Mesenchymal stem cell (in vitro differentiated cells and primary cell): ENCODE results near the gene PM20D2.
A peak's percentile ranks its signal among the peaks of the same experiment; 100 is the strongest.

Experiments used
- DNase-seq: peaks from one replicate; pipeline ENCODE4 v3.0.0-alpha.2; 2013
- H2AFZ ChIP-seq: one replicate; pipeline ENCODE4 v1.6.1; 2013; ENCODE audit warnings: low read depth, mild to moderate bottlenecking, control low read depth, inconsistent platforms, low read length, moderate library complexity
- H2AK5ac ChIP-seq: 2 replicates; pipeline ENCODE4 v1.6.1; 2013; ENCODE audit warnings: low read length, moderate library complexity, mild to moderate bottlenecking, inconsistent platforms; ENCODE audit not compliant: severe bottlenecking
- H2BK120ac ChIP-seq: one replicate; pipeline ENCODE4 v1.6.1; 2013; ENCODE audit warnings: low read depth, mild to moderate bottlenecking, inconsistent platforms, low read length, moderate library complexity
- H2BK12ac ChIP-seq, 2 experiments: one replicate each; pipeline ENCODE4 v1.6.1; 2013; ENCODE audit warnings: inconsistent platforms in 2 of 2, low read length in 2 of 2, mild to moderate bottlenecking in 2 of 2, moderate library complexity in 2 of 2, control low read depth in 1 of 2
- H2BK15ac ChIP-seq: one replicate; pipeline ENCODE4 v1.6.1; 2013; ENCODE audit warnings: mild to moderate bottlenecking, low read depth, inconsistent platforms; ENCODE audit not compliant: poor library complexity, severe bottlenecking
- H2BK5ac ChIP-seq: 2 replicates; pipeline ENCODE4 v1.6.1; 2013; ENCODE audit warnings: low read depth, mild to moderate bottlenecking, low read length, control low read depth, inconsistent platforms; ENCODE audit not compliant: poor library complexity, severe bottlenecking
- H3K14ac ChIP-seq, 2 experiments: one replicate each; pipeline ENCODE4 v1.6.1; 2013; ENCODE audit warnings: inconsistent platforms in 2 of 2, low read length in 2 of 2, control low read depth in 1 of 2, mild to moderate bottlenecking in 1 of 2, moderate library complexity in 1 of 2
- H3K18ac ChIP-seq, 2 experiments: one replicate each; pipeline ENCODE4 v1.6.1; 2013; ENCODE audit warnings: inconsistent platforms in 2 of 2, low read length in 2 of 2, control low read depth in 1 of 2, low read depth in 1 of 2, mild to moderate bottlenecking in 1 of 2
- H3K23ac ChIP-seq, 2 experiments: one replicate each; pipeline ENCODE4 v1.6.1; 2013; ENCODE audit warnings: inconsistent platforms in 2 of 2, low read length in 2 of 2, mild to moderate bottlenecking in 2 of 2, moderate library complexity in 2 of 2, control low read depth in 1 of 2
- H3K27ac ChIP-seq: 2 replicates; pipeline ENCODE4 v1.5.1; 2013; ENCODE audit warnings: mild to moderate bottlenecking, moderate library complexity, low read length, control low read depth, inconsistent platforms; ENCODE audit not compliant: poor library complexity, severe bottlenecking
- H3K27me3 ChIP-seq, 2 experiments: 2 replicates each; pipeline versions ENCODE4 v1.6.1 to v1.7.0; 2013; ENCODE audit warnings: low read length in 2 of 2, mild to moderate bottlenecking in 2 of 2, moderate library complexity in 2 of 2, control low read depth in 1 of 2, inconsistent platforms in 1 of 2; ENCODE audit not compliant: control insufficient read depth in 1 of 2, insufficient read depth in 1 of 2
- H3K36me3 ChIP-seq, 2 experiments: 2 replicates each; pipeline versions ENCODE4 v1.6.1 to v1.7.0; 2013; ENCODE audit warnings: low read length in 2 of 2, control low read depth in 1 of 2, inconsistent platforms in 1 of 2, low read depth in 1 of 2, mild to moderate bottlenecking in 1 of 2; ENCODE audit not compliant: insufficient read depth in 2 of 2, control insufficient read depth in 1 of 2
- H3K4ac ChIP-seq, 2 experiments: one replicate each; pipeline ENCODE4 v1.6.1; 2013; ENCODE audit warnings: inconsistent platforms in 2 of 2, low read length in 2 of 2, mild to moderate bottlenecking in 2 of 2, moderate library complexity in 2 of 2, control low read depth in 1 of 2, low read depth in 1 of 2
- H3K4me1 ChIP-seq: 2 replicates; pipeline ENCODE4 v1.6.1; 2013; ENCODE audit warnings: low read depth, low read length, control low read depth; ENCODE audit not compliant: control insufficient read depth, insufficient read depth
- H3K4me2 ChIP-seq: 2 replicates; pipeline ENCODE4 v1.6.1; 2013; ENCODE audit warnings: low read length, mild to moderate bottlenecking, inconsistent platforms; ENCODE audit not compliant: poor library complexity, severe bottlenecking
- H3K4me3 ChIP-seq, 2 experiments: 2 replicates each; pipeline versions ENCODE4 v1.5.1 to v1.7.0; 2013; ENCODE audit warnings: low read length in 2 of 2, mild to moderate bottlenecking in 2 of 2, control low read depth in 1 of 2, low read depth in 1 of 2; ENCODE audit not compliant: insufficient read depth in 1 of 2
- H3K79me1 ChIP-seq: replicated peaks from 2 replicates; pipeline ENCODE4 v1.6.1; 2013; ENCODE audit warnings: mild to moderate bottlenecking, control low read depth, low read length, inconsistent platforms; ENCODE audit not compliant: poor library complexity, severe bottlenecking
- H3K9ac ChIP-seq: 2 replicates; pipeline ENCODE4 v1.7.0; 2013; ENCODE audit warnings: mild to moderate bottlenecking, low read length, moderate library complexity
- H3K9me3 ChIP-seq: 2 replicates; pipeline ENCODE4 v1.7.0; 2013; ENCODE audit warnings: mild to moderate bottlenecking, low read length; ENCODE audit not compliant: control insufficient read depth
- H4K8ac ChIP-seq: one replicate; pipeline ENCODE4 v1.6.1; 2013; ENCODE audit warnings: inconsistent platforms, mild to moderate bottlenecking, low read length, moderate library complexity
- H4K91ac ChIP-seq: one replicate; pipeline ENCODE4 v1.6.1; 2013; ENCODE audit warnings: mild to moderate bottlenecking, low read length, inconsistent platforms
- WGBS: methylation state at CpG from one replicate; pipeline ENCODE4 v1.1.7; 2013; ENCODE audit warnings: mixed read lengths; 5-methylcytosine and 5-hydroxymethylcytosine counted together

PM20D2 gene

DNA sequence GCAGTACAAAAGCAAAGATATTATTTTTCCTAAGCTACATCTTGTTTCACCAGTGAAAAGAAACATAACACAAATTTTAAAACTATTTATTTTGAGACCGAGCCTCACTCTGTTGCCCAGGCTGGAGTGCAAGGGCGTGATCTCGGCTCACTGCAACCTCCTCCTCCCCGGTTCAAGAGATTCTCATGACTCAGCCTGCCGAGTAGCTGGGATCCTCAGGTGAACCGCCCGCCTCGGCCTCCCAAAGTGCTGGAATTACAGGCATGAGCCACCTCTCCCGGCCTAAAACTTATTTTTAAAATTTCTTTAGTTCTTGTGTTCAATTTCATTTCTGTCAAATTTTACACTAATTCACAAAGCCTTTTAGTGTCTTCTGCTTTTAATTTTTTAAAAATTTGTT, 33.9 kb upstream of the PM20D2 start:
- Histone ChIP-seq H2AFZ (no peak overlapping the region), H2BK12ac (no peak overlapping the region), H3K18ac (no peak overlapping the region), H3K9ac (no peak overlapping the region), H3K79me1 (peaks cover 26% of the 10 kb centered on the region), H3K14ac (no peak overlapping the region), H2AK5ac (no peak overlapping the region), H2BK15ac (no peak overlapping the region), H3K4me1 (no peaks in the 10 kb centered on the region), H3K27ac (no peak overlapping the region), H2BK5ac (no peak overlapping the region), H4K8ac (no peak overlapping the region), H2BK120ac (no peak overlapping the region), H3K36me3 (no peaks in the 10 kb centered on the region), H3K27me3 (peaks cover 0 to 10% of the 10 kb centered on the region in 2 experiments), H3K9me3 (no peaks in the 10 kb centered on the region), H3K23ac (no peak overlapping the region), H3K4me2 (no peak overlapping the region), H4K91ac (no peak overlapping the region), H3K4ac (no peak overlapping the region), H3K4me3 (no peak overlapping the region)
- WGBS = 90% methylated on average over 8 of the region's 9 CpGs
- no peak for DNase-seq

DNA sequence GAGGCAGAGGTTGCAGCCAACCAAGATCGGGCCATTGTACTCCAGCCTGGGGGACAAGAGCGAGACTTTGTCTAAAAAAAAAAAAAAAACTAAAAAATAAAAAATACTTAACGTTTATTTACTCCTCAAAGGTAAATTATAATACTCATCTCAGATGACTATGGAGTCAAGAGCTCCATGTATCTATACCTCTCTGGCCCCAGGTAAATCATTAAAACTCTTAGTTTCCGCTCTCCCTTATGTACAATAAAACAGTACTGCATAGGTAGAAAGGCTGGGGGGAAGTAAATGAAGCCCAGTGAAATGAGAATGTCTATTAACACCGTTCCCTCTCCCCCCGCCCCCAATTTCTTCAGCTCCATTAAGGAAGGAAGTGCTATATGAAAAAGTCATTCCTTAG, 29.2 kb upstream of the PM20D2 start:
- Histone ChIP-seq H3K9me3 (no peaks in the 10 kb centered on the region), H3K4me2 (peak overlapping the region; percentile 96), H3K79me1 (peaks cover 11% of the 10 kb centered on the region), H3K4ac (no peak overlapping the region), H2BK12ac (no peak overlapping the region), H2BK120ac (no peak overlapping the region), H3K18ac (no peak overlapping the region), H3K4me3 (peak overlapping the region in 1 of 2 experiments; percentile 78), H2AK5ac (no peak overlapping the region), H3K27me3 (peaks cover 0 to 15% of the 10 kb centered on the region in 2 experiments), H3K27ac (no peak overlapping the region), H3K36me3 (peaks cover 0 to 4% of the 10 kb centered on the region in 2 experiments), H4K8ac (no peak overlapping the region), H2AFZ (no peak overlapping the region), H3K9ac (peak overlapping the region; percentile 69), H3K4me1 (peaks cover 12% of the 10 kb centered on the region), H3K14ac (no peak overlapping the region), H2BK15ac (no peak overlapping the region), H3K23ac (no peak overlapping the region), H2BK5ac (no peak overlapping the region), H4K91ac (no peak overlapping the region)
- DNase-seq = no peak
- 100% methylated on average over 2 of the region's 6 CpGs for WGBS

DNA sequence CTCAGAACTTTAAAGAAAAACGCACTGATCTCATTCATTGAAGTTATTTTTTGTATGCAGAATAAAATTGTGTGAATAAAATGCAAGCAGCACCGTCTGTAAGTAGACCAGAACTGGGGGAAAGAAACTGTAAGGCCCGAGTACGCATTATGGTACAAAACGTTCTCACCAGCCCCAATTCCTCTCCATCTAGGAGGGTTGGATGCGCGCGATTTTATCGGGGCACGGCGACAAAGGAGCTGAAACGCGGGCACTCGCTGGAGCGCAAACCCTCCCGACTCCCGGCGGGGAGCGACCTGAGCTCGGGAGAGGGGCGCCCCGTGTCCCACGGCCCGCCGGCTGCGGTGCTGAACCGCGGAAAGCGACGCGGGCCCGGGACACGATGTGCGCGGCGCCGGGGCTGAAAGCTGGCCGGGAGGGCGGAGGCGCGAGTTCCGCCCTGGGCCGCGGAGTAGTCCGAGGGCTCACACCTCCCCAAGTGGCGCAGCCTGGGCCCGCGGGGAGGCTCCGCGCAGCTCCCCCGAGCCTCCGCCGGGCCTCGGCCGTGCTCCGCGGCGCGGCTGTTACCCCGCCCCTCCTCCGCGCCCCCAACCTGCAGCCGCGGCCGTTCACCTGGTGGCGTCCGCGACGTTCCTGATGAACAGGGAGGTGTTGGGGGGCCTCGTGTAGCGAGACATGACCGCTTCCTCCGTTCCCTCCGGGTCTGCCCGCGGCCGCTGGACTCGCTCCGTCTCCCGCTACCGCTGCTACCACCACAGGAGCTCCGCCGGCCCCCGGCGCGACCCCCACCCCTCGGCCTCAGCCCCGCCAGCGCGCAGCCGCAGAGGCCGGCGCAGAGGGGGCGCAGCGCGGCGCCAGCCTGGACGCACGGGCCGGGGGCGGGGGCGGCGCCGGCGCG, 28.4 kb upstream of the PM20D2 start, which contains the start of gene SRSF12:
TSS of gene SRSF12 (minus strand) at position 861 of the 898 bp plus-strand sequence. CDS start at position 677, 184 bp downstream.
- Histone ChIP-seq H2BK15ac (no peak within 1 kb of the TSS), H3K36me3 (peaks cover 0 to 4% of the 10 kb centered on the region in 2 experiments), H3K23ac (peak within 1 kb of the TSS in 1 of 2 experiments; percentile 94), H3K18ac (peak within 1 kb of the TSS in 1 of 2 experiments; percentile 87), H2BK12ac (peak within 1 kb of the TSS in 1 of 2 experiments; percentile 42), H3K14ac (peak within 1 kb of the TSS in 1 of 2 experiments; percentile 75), H3K79me1 (peaks cover 9% of the 10 kb centered on the region), H3K4ac (peak within 1 kb of the TSS in 1 of 2 experiments; percentile 41), H3K9me3 (no peaks in the 10 kb centered on the region), H3K4me1 (peaks cover 12% of the 10 kb centered on the region), H2BK120ac (peak within 1 kb of the TSS; percentile 19), H3K4me2 (peak within 1 kb of the TSS; percentile 96), H2AFZ (peak within 1 kb of the TSS; percentile 93), H3K27me3 (peaks cover 0 to 15% of the 10 kb centered on the region in 2 experiments), H4K8ac (peak within 1 kb of the TSS; percentile 23), H3K4me3 (peak within 1 kb of the TSS; percentile 78), H4K91ac (peak within 1 kb of the TSS; percentile 39), H2AK5ac (no peak within 1 kb of the TSS), H3K9ac (peak within 1 kb of the TSS; percentile 69), H2BK5ac (no peak within 1 kb of the TSS), H3K27ac (no peak within 1 kb of the TSS)
- DNase-seq = peak; percentile 29
- under 1% methylated on average over 72 of the region's 106 CpGs for WGBS

DNA sequence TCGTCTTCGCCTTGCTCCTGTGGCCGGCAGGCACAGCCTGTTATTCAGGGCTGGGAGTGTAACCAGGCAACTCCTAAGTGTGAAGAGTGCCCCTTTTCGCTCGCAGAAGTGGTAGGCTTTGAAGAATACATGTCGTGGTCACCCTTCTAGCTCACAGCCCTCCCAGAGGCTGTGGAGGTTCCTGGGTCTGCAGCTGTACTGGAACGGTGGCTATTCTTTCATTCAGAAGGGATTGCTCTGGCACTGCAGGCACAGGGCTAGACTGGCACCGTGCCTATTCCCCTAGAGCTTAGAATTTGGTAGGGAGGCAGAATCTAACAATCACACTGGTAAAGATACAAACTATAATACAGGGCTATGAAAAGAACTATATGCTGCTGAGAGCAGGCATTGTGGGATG, 26.9 kb upstream of the PM20D2 start:
- Histone ChIP-seq H4K91ac (no peak overlapping the region), H4K8ac (no peak overlapping the region), H2BK15ac (no peak overlapping the region), H3K4me2 (no peak overlapping the region), H3K23ac (no peak overlapping the region), H3K4me3 (no peak overlapping the region), H3K14ac (no peak overlapping the region), H3K27me3 (peaks cover 0 to 15% of the 10 kb centered on the region in 2 experiments), H3K79me1 (peaks cover 7% of the 10 kb centered on the region), H3K36me3 (peaks cover 0 to 4% of the 10 kb centered on the region in 2 experiments), H3K9ac (no peak overlapping the region), H3K18ac (no peak overlapping the region), H3K4ac (no peak overlapping the region), H2AK5ac (no peak overlapping the region), H3K27ac (no peak overlapping the region), H2BK120ac (no peak overlapping the region), H3K9me3 (no peaks in the 10 kb centered on the region), H3K4me1 (peaks cover 12% of the 10 kb centered on the region), H2BK12ac (no peak overlapping the region), H2AFZ (no peak overlapping the region), H2BK5ac (no peak overlapping the region)
- no peak for DNase-seq
- WGBS = 75% methylated on average over 7 of the region's 8 CpGs
